GM18507 (cell line): ENCODE measurements around the gene YJU2.
"Not testable (repeated sequence)": the region's sequence is repeated elsewhere in the genome, so short reads cannot be mapped to it uniquely, and the experiment has no call there.

ENCODE experiments used
- DNase-seq: peaks from one replicate; pipeline ENCODE4 v3.0.0; 2011; ENCODE audit warnings: low read depth; ENCODE audit not compliant: insufficient read length; ENCODE audit errors: extremely low spot score
- FAIRE-seq: peaks from 2 replicates; lab custom pipeline; 2011; peaks lifted over from hg19 to GRCh38; lab: Jason Lieb, UNC

YJU2 gene

GRCh38 chr19:4225885-4226284 lies 21.0 kb upstream of the YJU2 start:
- FAIRE-seq (no peak), DNase-seq (no peak)

DNA sequence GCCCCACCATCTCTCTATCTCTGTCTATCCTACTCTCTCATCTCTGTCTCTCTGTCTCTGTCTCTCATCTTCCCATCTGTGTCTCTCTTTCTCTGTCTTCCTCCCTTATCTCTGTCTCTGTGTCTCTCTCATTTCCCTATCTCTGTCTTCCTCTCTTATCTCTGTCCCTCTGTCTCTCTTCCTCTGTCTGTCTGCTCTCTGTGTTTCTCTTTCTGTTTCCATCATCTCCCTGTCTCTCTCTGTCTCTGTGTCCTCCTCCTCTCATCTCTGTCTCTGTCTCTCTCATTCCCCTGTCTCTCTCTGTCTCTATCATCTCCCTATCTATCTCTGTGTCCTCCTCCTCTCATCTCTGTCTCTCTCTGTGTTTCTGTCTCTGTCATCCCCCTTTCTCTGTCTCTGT lies 19.1 kb upstream of the YJU2 start:
- no peak for DNase-seq
- no peak for FAIRE-seq

DNA sequence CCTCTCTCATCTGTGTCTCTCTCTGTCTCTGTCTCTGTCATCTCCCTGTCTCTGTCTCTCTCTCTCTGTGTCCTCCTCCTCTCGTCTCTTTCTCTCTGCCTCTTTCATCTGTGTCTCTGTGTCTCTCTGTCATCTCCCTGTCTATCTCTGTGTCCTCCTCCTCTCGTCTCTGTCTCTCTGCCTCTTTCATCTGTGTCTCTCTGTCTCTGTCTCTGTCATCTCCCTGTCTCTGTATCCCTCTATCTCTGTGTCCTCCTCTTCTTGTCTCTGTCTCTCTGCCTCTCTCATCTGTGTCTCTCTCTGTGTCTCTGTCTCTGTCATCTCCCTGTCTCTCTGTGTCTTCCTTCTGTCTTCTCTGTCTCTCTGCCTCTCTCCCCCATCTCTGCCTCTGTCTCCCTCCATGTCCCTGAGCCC lies 18.1 kb upstream of the YJU2 start:
- FAIRE-seq (no peak), DNase-seq (no peak)

- DNase-seq (peak; percentile 65), FAIRE-seq (peak; percentile 91)
Observed at GRCh38 chr19:4229179-4229931, 17.5 kb upstream of the YJU2 start, which contains the start of gene EBI3. EBI3 (plus strand) TSS chr19:4229523; CDS start chr19:4229551, 28 bp downstream.

- not testable (repeated sequence) for FAIRE-seq, DNase-seq
Observed at GRCh38 chr19:4230237-4230636, 16.6 kb upstream of the YJU2 start.

DNA sequence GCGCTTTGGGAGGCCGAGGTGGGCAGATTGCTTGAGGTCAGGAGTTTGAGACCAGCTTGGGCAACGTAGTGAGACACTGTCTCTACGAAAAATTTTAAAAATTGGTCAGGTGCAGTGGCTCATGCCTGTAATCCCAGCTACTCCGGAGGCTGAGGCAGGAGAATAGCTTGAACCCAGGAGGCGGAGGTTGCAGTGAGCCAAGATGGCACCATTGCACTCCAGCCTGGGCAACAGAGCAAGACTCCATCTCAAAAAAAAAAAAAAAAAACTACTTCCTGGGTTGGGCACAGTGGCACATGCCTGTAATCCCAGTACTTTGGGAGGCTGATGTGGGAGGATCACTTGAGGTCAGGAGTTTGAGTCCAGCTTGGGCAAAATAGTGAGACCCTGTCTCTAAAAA lies 15.4 kb upstream of the YJU2 start:
- not testable (repeated sequence) for FAIRE-seq, DNase-seq

GRCh38 chr19:4232139-4232538 lies 14.7 kb upstream of the YJU2 start:
- FAIRE-seq, DNase-seq: not testable (repeated sequence)

- DNase-seq (no peak), FAIRE-seq (no peak)
Observed at GRCh38 chr19:4232614-4233281, 14.1 kb upstream of the YJU2 start.

DNA sequence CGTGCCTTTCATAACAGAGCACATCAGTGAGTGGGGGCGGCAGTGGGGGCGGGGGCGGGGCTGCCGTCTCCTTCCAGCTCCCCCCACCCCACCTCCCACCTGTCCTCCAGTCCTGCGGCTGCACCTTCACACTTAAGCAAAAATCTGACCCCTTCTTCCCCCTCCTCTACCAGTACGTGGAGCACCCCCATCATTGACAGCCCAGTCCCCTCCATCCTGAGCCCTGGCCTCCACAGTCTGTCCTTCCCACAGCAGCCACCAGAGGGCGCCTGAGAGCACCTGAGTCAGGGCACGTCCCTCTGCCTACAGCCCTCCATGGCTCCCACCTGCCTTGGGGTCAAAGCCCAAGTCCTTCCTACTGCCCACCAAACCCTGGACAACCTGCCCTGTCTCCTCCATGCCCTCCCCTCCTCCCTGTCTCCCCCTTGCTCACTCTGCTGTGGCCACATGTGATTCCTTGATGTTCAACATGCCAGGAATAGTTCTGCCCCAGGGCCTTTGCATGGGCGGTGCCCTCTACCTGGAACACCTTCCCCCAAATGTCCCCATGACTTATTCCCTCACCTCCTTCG lies 13.5 kb upstream of the YJU2 start:
- peak; percentile 71 for FAIRE-seq
- DNase-seq: no peak

GRCh38 chr19:4234142-4234861 lies 12.6 kb upstream of the YJU2 start:
- DNase-seq (no peak), FAIRE-seq (no peak)

DNA sequence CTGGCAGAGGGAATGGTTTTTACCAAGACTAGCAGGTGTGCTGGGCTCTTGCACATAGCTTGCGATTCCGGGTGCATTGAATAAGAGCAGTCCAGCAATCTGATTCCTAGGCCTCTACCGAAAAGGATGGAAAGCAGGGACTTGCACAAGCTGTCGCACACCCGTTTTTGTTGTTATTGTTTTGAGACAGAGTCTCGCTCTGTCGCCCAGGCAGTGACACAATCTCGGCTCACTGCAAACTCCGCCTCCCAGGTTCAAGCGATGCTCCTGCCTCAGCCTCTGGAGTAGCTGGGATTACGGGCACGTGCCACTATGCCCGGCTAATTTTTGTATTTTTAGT lies 12.0 kb upstream of the YJU2 start:
- FAIRE-seq (no peak), DNase-seq (no peak)

DNA sequence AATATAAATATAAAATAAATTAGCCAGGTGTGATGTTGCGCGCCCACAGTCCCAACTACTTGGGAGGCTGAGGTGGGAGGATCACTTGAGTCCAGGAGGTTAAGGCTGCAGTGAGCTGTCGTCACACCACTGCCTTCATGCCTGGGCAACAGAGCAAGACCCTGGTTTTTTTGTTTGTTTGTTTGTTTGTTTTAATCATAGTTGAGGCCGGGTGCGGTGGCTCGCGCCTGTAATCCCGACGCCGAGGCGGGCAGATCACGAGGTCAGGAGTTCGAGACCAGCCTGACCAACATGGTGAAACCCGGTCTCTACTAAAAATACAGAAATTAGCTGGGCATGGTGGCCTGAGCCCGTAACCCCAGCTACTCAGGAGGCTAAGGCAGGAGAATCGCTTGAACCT lies 9.4 kb upstream of the YJU2 start:
- not testable (repeated sequence) for DNase-seq, FAIRE-seq

DNA sequence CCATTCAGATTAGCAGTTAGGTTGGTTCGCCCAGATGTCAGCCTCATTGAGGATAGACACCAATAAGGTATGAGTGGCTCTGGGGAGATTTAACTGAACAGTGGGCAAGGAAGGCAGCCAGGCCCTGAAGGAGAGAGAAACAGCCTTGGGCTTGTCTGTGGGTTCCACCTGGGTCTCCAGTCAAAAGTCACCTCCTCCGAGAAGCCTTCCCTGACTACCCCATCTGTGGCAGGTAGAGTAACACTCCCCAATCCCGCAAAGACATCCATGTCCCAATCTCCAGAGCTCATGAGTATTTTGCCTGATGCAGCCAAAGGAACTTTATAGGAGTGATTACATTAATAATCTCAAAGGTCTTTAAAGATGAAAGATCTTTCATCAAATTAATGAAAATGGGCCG lies 8.0 kb upstream of the YJU2 start:
- FAIRE-seq (no peak), DNase-seq (no peak)

- DNase-seq: no peak
- peak; percentile 9 for FAIRE-seq
Observed at GRCh38 chr19:4241824-4242430, 5.0 kb upstream of the YJU2 start.

DNA sequence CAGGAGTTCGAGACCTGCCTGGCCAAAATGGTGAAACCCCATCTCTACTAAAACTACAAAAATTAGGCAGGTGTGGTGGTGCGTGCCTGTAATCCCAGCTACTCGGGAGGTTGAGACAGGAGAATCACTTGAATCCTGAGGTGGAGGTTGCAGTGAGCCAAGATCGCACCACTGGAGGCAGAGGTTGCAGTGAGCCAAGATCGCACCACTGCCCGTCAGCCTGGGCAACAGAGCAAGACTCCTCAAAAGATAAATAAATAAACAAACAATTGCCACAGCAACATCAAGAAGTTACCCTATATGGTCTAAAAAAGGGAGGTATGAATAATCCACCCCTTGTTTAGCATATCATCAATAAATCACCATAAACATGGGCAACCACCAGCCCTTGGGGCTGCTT lies 942 bp upstream of the YJU2 start:
- not testable (repeated sequence) for DNase-seq, FAIRE-seq

DNA sequence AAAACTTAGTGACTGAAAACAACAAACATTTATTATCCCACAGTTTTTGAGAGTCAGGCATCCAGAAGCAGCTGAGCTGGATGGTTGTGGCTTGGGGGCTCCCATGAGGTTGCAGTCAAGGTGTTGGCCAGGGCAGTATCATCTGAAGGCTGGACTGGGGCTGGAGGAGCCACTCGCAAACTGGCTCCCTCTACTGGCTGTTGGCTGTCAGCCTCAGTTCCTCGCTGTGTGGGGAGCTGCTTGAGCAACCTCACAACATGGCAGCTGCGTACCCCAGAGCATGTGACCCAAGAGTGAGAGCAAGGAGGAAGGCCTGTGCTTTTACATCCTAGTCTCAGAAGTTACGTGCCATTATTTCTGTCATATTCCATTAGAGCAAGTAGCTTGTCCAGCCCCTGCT lies 9.7 kb downstream of the YJU2 start:
- no peak for DNase-seq
- no peak for FAIRE-seq

- FAIRE-seq (no peak), DNase-seq (no peak)
Observed at GRCh38 chr19:4257025-4257424, 10.1 kb downstream of the YJU2 start.

DNA sequence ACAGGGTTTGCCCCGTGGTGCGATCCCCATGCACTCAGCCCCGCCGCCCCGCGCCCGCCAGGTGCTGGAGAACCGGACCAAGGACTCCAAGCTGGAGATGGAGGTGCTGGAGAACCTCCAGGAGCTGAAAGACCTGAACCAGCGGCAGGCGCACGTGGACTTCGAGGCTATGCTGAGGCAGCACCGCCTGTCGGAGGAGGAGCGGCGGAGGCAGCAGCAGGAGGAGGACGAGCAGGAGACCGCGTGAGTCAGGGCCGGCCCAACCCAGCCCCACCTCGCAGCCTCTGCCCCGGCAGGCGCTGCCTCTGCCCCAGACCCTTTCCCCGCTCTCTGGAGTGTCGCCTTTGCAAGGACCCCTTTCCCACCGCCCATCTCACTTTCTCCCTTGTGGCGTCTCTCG lies 11.3 kb downstream of the YJU2 start:
- DNase-seq: no peak
- FAIRE-seq: no peak

- FAIRE-seq (no peak), DNase-seq (no peak)
Observed at GRCh38 chr19:4260613-4261191, 13.8 kb downstream of the YJU2 start.
